NT2/D1 (cell line): ENCODE results near the gene SNRPB2.

Source experiments
- SUZ12 ChIP-seq: IDR thresholded peaks from 2 replicates; pipeline ENCODE4 v1.6.1; 2011; ENCODE audit not compliant: insufficient read length, insufficient read depth; ENCODE audit errors: extremely low read depth
- YY1 ChIP-seq: IDR thresholded peaks from 2 replicates; pipeline ENCODE4 v1.6.1; 2011; ENCODE audit not compliant: insufficient read length, insufficient read depth

GRCh38 chr20:16693278-16693677 is 36.5 kb upstream of the SNRPB2 start:
- TF ChIP-seq YY1: no peak
- no peak for TF ChIP-seq SUZ12
